Measurements from ENCODE around the gene LRBA.

DNA sequence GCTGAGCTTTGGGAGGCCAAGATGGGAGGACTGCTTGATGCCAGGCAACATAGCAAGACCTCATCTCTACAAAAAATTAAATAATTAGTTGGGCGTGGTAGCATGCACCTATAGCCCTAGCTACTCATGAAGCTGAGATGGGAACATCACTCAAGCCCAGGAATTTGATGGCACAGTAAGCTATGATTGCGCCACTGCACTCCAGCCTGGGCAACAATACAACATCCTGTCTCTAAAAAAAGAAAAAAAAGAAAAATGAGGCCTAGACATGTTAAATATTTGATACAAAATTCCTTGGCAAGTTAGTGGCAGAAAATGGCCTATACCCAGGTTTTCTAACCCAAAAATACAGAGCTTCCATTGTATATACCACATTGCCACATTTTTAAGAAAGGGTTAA is 521.2 kb downstream of the LRBA start:
- TF ChIP-seq, protein P1, sequence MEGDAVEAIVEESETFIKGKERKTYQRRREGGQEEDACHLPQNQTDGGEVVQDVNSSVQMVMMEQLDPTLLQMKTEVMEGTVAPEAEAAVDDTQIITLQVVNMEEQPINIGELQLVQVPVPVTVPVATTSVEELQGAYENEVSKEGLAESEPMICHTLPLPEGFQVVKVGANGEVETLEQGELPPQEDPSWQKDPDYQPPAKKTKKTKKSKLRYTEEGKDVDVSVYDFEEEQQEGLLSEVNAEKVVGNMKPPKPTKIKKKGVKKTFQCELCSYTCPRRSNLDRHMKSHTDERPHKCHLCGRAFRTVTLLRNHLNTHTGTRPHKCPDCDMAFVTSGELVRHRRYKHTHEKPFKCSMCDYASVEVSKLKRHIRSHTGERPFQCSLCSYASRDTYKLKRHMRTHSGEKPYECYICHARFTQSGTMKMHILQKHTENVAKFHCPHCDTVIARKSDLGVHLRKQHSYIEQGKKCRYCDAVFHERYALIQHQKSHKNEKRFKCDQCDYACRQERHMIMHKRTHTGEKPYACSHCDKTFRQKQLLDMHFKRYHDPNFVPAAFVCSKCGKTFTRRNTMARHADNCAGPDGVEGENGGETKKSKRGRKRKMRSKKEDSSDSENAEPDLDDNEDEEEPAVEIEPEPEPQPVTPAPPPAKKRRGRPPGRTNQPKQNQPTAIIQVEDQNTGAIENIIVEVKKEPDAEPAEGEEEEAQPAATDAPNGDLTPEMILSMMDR (IDR thresholded peaks at IDR 0.05; ENCODE audit: low read depth, low read length, missing input control): no peak
- TF ChIP-seq HNF4G (IDR thresholded peaks at IDR 0.05): no peak

Measured in liver (tissue), 3 donors.